HG02798 (cell line): ENCODE measurements around the gene HM13.
A peak's percentile ranks its signal among the peaks of the same experiment; 100 is the strongest.
"Not testable (repeated sequence)": the region's sequence is repeated elsewhere in the genome, so short reads cannot be mapped to it uniquely, and the experiment has no call there.

Experiments
- ATAC-seq: cut with Tn5 transposase; IDR thresholded peaks from one replicate; pipeline ENCODE4 v1.9.1; 2021; ENCODE audit warnings: mild to moderate bottlenecking; ENCODE audit not compliant: unreplicated experiment, poor library complexity

HM13 gene

DNA sequence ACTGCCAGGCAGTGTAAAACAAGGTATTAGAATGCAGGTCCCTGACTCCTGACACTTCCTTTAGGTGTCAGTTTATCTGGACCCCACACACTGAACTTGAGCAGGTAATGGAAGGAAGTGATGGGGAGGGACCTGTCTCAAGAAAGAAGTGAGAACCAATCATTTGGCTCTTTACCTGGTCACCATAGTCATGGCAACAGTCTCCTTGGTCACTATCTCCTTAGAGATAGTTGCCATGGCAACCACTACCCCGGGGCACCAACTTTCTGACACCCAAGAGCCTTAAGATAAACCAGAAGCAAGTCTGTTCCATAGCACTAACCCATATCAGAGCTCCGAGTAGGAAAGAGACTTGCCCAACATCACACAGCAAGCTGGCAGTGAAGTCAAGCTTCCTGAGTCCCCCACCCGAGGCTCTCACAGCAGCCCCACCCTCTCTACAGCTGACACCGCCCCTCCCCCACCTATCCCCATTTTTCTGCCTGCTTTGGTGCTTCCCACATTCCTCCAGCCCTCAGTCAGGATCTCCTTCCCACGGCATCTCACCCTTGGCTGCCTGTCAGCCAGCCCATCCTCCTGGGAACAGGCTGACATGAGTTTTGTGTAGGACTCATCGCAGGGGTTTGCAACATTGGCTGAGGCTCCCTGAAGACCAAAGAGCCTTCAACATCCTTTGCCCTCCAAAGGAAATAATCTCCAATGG, 16.3 kb upstream of the HM13 start:
- no peak for ATAC-seq

DNA sequence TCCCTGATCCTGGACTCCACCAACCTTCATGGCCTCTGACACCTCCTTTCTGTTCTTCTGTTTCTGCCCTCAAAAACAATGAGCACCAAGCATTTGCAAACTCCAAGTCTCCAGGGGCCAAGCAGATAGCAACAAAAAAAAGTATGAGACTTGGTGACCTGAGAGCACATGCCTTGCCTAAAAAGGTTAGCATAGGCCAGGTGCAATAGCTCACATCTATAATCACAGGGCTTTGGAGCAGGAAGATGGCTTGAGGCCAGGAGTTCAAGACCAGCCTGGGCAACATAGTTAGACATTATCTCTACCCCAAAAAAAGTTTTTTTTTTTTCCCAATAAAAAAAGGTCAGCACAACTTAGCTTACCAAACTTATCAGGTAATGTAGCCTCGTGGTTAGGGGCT, 13.7 kb upstream of the HM13 start:
- no peak for ATAC-seq

DNA sequence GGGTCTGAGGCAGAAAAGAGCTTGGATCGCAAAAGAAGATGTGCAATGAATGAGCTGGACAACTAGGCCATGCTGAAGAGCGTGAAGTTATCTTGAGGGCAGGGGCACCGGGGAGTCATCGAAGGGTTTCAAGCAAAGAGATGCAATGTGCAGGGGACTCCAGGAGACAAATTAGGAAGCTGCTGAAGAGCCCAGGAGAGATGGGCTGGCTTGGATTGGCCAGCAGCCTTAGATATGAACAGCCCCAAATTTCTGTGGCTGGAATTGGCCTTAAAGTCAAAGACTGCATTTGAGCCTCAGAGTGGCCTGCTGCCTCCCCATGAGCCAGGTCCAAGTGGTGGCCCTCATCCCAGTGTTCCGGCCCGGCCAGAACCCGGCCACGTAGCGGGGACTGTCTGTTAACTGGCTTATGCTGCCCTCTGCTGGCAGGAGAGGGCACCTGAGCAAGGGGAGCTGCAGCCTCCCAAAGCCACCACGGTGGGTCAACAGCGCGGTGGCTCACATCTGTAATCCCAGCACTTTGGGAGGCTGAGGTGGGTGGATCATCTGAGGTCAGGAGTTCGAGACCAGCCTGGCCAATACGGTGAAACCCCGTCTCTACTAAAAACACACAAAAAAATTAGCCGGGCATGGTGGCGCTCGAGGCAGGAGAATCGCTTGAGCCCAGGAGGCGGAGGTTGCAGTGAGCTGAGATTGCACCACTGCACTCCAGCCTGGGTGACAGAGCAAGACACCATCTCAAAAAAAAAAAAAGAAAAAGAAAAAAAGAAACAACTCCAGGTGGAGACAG, 11.2 kb upstream of the HM13 start:
- peak; percentile 89 for ATAC-seq

DNA sequence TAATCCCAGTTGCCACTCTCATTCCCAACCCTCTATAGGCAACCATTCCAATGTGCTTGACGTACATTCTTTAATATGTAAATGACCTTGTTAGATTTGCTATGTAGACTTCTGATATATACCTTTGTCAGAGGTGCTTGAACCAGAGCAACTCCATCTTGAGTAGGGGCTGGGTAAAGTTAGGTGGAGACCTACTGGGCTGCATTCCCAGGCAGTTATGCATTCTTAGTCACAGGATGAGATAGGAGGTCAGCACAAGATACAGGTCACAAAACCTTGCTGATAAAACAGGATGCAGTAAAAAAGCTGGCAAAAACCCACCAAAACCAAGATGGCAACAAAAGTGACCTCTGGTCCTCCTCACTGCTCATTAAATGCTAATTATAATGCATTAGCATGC, 8.3 kb upstream of the HM13 start:
- ATAC-seq: no peak

DNA sequence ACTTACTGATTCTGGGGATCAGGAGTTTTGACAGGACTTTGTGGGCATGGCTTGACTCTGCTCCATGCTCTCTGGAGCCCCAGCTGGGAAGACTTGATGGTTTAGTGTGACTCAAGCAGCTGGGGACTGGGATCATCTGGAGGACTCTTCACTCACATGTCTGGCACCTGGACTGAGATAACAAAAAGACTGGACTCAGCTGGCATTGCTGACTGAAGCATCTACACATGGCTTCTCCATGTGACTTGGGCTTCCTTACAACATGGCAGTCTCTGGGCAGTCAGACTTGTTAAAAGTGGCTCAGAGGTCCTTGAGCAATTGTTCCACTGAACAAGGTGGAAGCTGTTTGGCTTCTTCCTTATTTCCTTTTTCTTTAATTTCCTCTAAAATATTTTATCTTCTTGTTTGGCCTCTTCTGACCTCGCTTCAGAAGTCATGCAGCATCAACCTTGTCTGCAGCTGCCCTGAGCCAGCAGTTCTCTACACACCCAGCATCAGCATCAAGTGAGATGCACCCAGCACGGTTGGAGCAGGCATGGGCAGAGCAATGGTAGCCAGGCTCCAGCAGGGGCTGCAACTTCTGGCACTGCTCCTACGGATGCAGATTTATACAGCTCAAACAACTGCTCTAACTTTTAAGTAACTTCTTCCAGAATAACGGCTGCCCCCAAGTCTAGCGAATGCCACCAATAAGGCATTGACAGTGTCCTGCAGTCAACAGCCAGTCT, 5.6 kb upstream of the HM13 start:
- no peak for ATAC-seq

DNA sequence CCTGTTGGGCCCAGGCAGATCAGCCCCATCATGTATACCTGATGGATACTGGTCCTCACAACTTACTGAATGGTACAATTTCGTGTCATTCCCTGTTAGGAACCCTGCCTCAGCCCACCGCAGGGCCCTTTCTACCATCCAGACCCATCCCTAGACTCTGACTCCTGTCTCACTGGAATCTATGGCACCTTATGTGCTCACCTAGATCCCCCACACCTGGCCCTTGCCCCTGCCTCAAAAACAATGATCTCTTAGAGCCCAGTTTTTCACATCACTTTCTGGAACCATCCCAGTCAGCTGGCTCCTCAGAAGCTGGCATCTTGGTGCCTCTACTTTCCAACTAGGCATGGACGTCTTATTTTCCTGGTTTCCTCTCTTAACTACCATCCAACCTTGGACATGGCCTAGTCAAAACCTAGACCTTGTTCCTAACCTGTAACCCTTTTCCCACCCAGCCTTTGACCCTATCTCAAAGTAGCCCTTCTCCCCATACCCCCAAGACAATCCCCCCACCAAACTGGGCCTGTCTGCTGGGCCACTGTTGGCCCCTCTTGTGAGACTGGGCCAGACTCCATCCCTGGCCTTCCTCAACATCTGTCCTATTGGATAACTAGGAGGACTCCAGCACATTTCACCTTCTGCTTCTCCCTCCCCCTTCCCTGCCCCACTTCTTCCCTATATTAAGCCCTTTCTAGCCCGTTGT, 981 bp downstream of the HM13 start:
- no peak for ATAC-seq

DNA sequence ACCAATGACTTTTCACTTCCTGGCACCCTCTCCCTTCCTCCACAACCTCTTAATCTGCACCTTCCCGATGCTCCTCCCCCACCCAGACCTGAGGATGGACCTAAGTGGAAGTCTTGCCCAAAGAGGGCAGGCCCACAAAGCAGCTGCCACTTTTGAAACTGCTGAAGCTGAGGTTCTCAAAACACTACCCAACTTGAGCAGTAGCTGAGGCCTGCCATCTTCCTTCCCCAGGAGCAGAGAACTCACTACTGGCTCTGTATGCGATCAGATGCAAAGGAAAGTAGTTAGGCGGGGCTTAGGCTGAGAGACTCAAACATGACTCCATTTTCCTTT, 1.5 kb downstream of the HM13 start:
- no peak for ATAC-seq

DNA sequence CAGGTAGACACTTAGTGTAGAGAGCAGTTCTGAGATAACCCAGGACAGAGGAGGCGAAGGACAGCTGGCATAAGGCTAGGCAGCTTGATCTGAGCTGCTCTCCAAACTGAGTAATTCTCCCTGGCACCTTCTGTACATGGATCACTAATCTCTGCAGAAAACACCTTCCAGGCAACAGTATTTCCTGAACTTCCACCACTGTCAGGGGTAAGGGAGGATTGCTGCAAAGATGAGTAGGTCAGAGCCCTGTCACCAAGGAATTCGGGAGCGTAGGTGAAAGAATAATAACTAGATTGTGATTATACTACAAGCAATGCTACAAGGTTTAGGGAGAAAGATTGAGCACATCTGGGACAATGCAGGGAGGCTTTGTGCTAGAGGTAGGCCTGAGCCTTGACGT, 1.9 kb downstream of the HM13 start:
- ATAC-seq: no peak

GRCh38 chr20:31516651-31517050, 2.4 kb downstream of the HM13 start:
- ATAC-seq: no peak

DNA sequence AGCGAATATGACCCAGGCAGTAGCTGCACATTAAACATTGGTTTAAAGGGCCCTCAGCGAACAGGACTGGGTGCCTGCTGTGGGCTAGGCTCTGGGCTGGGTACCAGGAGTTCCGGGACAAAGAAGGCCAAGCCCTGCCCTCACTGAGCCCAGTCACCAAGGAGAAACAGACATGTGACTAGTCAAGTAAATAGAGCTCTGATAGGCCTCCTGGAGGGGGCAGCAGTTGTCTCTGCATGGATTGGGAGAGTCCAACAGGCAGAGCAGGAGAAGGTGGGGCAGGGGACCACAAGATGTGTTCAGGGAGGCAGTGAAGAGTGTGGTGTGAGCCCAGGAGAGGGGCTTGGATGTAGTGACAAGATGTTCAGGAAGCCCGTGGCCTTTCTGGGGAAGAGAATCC, 3.1 kb downstream of the HM13 start:
- ATAC-seq: no peak

GRCh38 chr20:31521267-31521666, 7.0 kb downstream of the HM13 start:
- not testable (repeated sequence) for ATAC-seq

- ATAC-seq: no peak
These were observed 8.5 kb downstream of the HM13 start for GRCh38 chr20:31522731-31523130.

DNA sequence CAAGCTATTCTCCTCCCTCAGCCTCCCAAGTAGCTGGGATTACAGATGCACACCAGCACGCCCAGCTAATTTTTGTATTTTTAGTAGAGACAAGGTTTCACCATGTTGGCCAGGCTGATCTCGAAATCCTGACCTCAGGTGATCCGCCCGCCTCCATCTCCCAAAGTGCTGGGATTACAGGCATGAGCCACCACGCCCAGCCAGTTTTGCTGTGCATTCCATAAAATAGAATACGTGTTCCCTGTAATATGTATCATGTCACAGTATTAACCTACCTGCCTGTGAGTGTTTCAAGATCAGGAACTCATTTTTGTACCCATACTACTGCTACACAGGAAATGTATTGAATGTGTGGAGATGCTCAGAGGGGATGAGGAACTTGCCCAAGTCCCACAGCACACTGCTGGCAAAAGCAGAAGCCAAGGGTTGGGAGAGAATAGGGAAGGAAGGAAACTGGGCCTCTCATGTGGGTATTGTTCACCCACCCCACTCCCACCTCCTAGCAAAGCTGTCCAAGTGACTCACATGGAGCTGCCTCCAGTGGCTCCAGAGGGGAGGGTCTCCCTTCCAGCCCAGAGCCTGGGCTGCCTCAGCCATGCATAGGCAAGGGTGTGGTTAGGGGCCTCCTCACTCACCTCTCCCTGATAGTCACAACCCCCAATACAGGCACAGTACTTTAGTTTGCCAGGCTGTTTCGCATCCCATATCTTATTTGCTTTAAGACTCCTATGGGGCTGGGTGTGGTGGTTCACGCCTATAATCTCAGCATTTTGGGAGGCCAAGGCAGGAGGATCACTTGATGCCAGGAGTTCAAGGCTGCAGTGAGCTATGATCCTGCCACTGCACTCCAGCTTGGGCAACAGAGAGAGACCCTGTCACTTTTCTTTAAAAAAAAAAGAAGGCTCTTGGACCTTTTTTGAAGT, 9.4 kb downstream of the HM13 start:
- ATAC-seq: no peak

DNA sequence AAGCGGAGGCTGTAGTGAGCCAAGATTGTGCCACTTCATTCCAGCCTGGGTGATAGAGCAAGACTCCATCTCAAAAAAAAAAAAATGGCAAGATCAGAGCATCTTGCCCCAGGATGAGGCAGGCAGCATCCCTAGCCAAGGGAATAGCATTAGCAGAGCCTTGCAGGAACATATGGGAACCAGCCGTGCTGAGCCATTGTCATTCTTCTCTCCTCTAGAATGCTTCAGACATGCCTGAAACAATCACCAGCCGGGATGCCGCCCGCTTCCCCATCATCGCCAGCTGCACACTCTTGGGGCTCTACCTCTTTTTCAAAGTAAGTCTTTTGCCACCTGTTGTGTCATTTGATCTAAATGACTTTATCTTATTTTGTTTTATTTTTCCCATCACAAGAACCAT, 13.0 kb downstream of the HM13 start:
- no peak for ATAC-seq

- ATAC-seq: no peak
These were observed 21.1 kb downstream of the HM13 start for GRCh38 chr20:31535298-31535697.

DNA sequence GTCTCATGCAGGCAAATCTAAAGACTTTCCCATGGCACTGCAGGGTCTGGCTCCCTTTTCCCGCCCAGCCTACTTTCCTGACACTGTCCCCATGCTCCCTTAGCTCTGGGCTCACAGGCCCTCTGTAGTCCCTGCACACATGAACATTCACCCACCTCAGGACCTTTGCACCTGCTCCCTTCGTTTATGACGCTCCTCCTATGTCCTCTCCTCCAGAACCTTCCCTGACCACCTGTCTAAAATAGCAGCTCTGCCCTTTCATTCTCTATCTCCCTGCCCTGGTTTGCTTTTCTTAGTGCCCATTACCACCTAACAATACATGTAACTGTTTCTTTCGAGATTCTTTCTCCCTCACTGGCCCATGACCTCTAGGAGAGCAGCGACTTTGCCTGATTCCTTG, 22.3 kb downstream of the HM13 start:
- ATAC-seq: no peak

DNA sequence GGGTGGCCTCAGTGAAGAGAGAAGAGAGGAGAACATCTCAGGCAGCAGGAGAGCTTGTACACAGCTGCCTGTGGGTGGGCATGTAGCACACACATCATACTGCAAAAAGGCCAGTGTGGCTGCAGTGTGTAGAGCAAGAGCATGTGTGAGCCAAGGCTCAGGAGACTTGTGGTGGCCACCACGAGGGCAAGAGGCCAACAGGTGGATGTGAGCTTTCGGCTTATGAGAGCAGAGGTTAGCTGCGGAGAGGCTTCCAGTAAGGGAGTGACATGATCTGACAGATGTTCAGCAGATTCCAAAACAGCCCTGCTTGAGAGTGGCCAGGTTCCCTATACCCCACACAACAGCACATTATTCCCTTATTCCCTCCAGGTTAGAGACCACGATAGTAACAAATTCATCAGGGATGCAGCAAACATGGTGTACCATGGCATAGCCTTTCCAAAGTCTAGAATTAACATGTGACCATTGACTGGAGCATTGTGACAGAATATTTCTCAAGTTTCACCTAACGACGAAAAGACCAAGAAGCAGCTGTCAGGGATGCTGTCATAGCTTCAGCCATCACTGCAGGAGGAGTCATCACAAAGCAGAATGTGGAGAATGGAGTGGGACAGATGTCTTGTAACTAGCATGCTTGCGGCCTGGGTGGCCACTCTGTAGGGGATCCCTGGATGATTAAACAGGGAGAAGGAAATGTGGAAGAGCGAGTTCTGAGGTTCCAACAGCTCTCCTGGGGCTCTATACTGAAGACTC, 23.1 kb downstream of the HM13 start:
- no peak for ATAC-seq

DNA sequence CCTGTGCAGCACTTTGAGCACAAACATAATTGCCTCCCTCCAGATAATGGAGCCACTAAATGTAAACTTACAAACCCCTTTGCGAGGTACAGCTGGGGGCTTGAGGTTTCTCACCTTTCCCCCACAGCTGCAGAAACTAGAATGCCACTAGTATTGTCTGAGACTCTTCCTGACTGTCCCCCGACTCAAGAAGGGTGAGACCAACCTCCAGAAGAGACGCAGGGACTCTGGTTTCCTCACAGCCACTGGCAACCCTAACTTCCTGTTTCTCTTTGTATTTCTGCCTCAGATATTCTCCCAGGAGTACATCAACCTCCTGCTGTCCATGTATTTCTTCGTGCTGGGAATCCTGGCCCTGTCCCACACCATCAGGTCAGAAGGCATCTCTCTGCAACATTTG, 23.6 kb downstream of the HM13 start:
- no peak for ATAC-seq

DNA sequence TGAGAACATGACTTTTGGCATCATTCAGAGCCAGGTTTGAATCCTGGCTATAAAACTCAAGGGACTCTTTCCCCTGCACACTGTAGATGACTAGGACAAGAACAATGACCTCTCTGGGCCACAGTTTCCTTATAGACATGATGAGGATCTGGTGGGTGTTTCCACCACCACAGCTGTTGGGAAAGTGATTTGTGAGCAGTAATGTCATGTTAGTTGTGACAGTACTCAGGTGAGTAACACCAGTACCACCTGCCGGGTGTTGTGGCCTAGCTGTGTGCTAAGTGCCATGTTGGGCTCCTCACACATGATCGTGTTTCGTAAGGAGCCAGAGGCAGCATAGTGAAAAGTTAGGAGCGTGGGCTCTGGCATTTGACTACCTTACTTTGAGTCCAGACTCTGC, 24.1 kb downstream of the HM13 start:
- ATAC-seq: no peak
